Measurements from ENCODE around the gene CHD9.

DNA sequence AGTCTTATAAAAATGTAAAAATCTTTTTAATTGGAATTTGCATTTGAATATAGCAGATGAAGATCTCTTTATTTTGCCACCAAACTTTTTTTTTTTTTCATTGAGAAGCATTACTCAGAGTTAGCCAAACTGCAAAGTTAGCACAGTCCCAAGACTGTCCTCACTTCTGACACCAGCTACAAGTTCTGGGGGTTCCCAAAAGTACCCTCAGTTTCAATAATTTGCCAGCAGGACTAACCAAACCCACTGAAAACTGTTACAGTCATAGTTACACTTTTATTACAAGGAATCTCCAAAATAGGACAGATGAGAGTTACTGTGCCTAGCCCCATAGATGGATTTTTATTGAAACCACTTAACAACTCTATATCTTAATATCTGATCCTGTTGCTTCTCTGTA lies 144.1 kb downstream of the CHD9 start:
- TF ChIP-seq, protein P1, sequence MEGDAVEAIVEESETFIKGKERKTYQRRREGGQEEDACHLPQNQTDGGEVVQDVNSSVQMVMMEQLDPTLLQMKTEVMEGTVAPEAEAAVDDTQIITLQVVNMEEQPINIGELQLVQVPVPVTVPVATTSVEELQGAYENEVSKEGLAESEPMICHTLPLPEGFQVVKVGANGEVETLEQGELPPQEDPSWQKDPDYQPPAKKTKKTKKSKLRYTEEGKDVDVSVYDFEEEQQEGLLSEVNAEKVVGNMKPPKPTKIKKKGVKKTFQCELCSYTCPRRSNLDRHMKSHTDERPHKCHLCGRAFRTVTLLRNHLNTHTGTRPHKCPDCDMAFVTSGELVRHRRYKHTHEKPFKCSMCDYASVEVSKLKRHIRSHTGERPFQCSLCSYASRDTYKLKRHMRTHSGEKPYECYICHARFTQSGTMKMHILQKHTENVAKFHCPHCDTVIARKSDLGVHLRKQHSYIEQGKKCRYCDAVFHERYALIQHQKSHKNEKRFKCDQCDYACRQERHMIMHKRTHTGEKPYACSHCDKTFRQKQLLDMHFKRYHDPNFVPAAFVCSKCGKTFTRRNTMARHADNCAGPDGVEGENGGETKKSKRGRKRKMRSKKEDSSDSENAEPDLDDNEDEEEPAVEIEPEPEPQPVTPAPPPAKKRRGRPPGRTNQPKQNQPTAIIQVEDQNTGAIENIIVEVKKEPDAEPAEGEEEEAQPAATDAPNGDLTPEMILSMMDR (IDR thresholded peaks at IDR 0.05), result no peak
- TF ChIP-seq EZH2phosphoT487 (IDR thresholded peaks at IDR 0.05), result no peak
